CD8-positive, alpha-beta memory T cell (primary cell): ENCODE results near the gene ROM1. TPM values are rescaled to one million over a fixed set of nuclear protein-coding genes. Genes with fewer than 3 reads are reported as not detected.

Experiments used
- CTCF ChIA-PET: fragments of 350-600 bp; sonication (Branson Sonifier 250); formaldehyde crosslinking; loops from one replicate; lab custom pipeline; 2021; ENCODE audit warnings: antibody characterized with exemption; lab: Charles Lee
- POLR2A ChIA-PET: fragments of 350-600 bp; sonication (Branson Sonifier 250); formaldehyde crosslinking; loops from one replicate; lab custom pipeline; 2021; ENCODE audit warnings: antibody characterized with exemption; lab: Charles Lee
- DNase-seq, 5 donors: peaks; one replicate each; pipeline versions ENCODE4 v3.0.0 to v3.0.0-alpha.2; 2020 to 2022; ENCODE audit warnings: mixed read lengths in 1 of 5
- H3K27ac ChIP-seq: one replicate; pipeline ENCODE4 v1.7.0; 2013; ENCODE audit warnings: low read depth, mild to moderate bottlenecking, low read length, moderate library complexity
- H3K27me3 ChIP-seq: 2 replicates; pipeline ENCODE4 v1.7.0; 2013; ENCODE audit warnings: low read length, mild to moderate bottlenecking; ENCODE audit not compliant: insufficient read depth, poor library complexity, severe bottlenecking
- H3K36me3 ChIP-seq: 2 replicates; pipeline ENCODE4 v1.7.0; 2013; ENCODE audit warnings: mild to moderate bottlenecking, low read length, moderate library complexity; ENCODE audit not compliant: insufficient read depth
- H3K4me1 ChIP-seq: 2 replicates; pipeline ENCODE4 v1.7.0; 2013; ENCODE audit warnings: mild to moderate bottlenecking, low read length, moderate library complexity; ENCODE audit not compliant: insufficient read depth
- H3K4me3 ChIP-seq: 2 replicates; pipeline ENCODE4 v1.7.0; 2013; ENCODE audit warnings: mild to moderate bottlenecking, low read length
- H3K9me3 ChIP-seq: 2 replicates; pipeline ENCODE4 v1.7.0; 2013; ENCODE audit warnings: mild to moderate bottlenecking, low read length
- H3K27ac Mint-ChIP-seq, 8 donors: one replicate each; pipeline ENCODE4 v1.8.0; 2020 to 2021; ENCODE audit warnings: mixed read lengths in 8 of 8, mild to moderate bottlenecking in 6 of 8, inconsistent platforms in 3 of 8, moderate library complexity in 3 of 8
- H3K27me3 Mint-ChIP-seq, 2 donors: one replicate each; pipeline ENCODE4 v1.8.0; 2020 to 2021; ENCODE audit warnings: mixed read lengths in 2 of 2, mild to moderate bottlenecking in 1 of 2, moderate library complexity in 1 of 2
- H3K36me3 Mint-ChIP-seq, 3 donors: one replicate each; pipeline ENCODE4 v1.8.0; 2020 to 2021; ENCODE audit warnings: mixed read lengths in 3 of 3, inconsistent platforms in 1 of 3, mild to moderate bottlenecking in 1 of 3
- H3K4me1 Mint-ChIP-seq, 3 donors: one replicate each; pipeline ENCODE4 v1.8.0; 2020 to 2021; ENCODE audit warnings: mixed read lengths in 3 of 3, inconsistent platforms in 1 of 3, mild to moderate bottlenecking in 1 of 3
- H3K4me3 Mint-ChIP-seq, 7 donors: one replicate each; pipeline ENCODE4 v1.8.0; 2020 to 2021; ENCODE audit warnings: mixed read lengths in 7 of 7, mild to moderate bottlenecking in 6 of 7, moderate library complexity in 4 of 7, inconsistent platforms in 2 of 7
- H3K9me3 Mint-ChIP-seq, 5 donors: one replicate each; pipeline ENCODE4 v1.8.0; 2020 to 2022; ENCODE audit warnings: mixed read lengths in 5 of 5, mild to moderate bottlenecking in 3 of 5, moderate library complexity in 2 of 5, inconsistent platforms in 1 of 5
- polyA plus RNA-seq: library from polyadenylated mRNA; unstranded; fragments of 300-500 nt; fragmentation: Illumina TruSeq; gene quantifications from one replicate; pipeline ENCODE4 v1.2.3, GENCODE V29; 2021
- total RNA-seq, 2 experiments: library from RNA; stranded (reverse); gene quantifications; one replicate each; pipeline ENCODE4 v1.2.3, GENCODE V29; 2021

Gene ROM1
- total and polyA plus RNA-seq, 3 experiments from 2014 or later = 1.7 to 5.3 (median 4.9) TPM

GRCh38 chr11:62645946-62646824, 33.1 kb downstream of the ROM1 start, which contains the start of gene GANAB:
Gene GANAB, minus strand, starts transcription at chr11:62646613. Its CDS starts 14 bp downstream, at chr11:62646599.
- peak within 1 kb of the TSS; percentile 88 to 99 (median 98) for H3K27ac Mint-ChIP-seq
- Histone ChIP-seq H3K4me1 (peaks cover 24% of the 10 kb centered on the region), H3K27me3 (no peaks in the 10 kb centered on the region), H3K36me3 (peaks cover 14% of the 10 kb centered on the region), H3K27ac (peak within 1 kb of the TSS; percentile 77), H3K9me3 (no peaks in the 10 kb centered on the region), H3K4me3 (peak within 1 kb of the TSS; percentile 75)
- CTCF ChIA-PET = interaction anchor here (0.6 to 2.1 kb wide), 6 partner anchors 9 to 898 kb away, joined by 3 to 8 read pairs (median 6); partner anchors contain the start of genes B3GAT3, C11orf98, CSKMT and LBHD1
- POLR2A ChIA-PET = interaction anchor here (0.5 to 2.5 kb wide), 19 partner anchors 8 to 235 kb away, joined by 3 to 17 read pairs (median 4); partner anchors contain the start of genes B3GAT3, C11orf98, CSKMT and GNG3
- H3K36me3 Mint-ChIP-seq = peaks cover 0 to 53% (median 3%) of the 10 kb centered on the region in 3 donors
- peak within 1 kb of the TSS; percentile 89 to 97 (median 96) for H3K4me3 Mint-ChIP-seq
- no peaks in the 10 kb centered on the region for H3K9me3 Mint-ChIP-seq
- peaks cover 19 to 40% (median 25%) of the 10 kb centered on the region in 3 donors for H3K4me1 Mint-ChIP-seq
- H3K27me3 Mint-ChIP-seq = no peaks in the 10 kb centered on the region
- peak; percentile 96 to 99 (median 98) for DNase-seq

- Histone ChIP-seq H3K4me1 (peaks cover 26% of the 10 kb centered on the region), H3K4me3 (peak overlapping the region; percentile 11), H3K27me3 (no peaks in the 10 kb centered on the region), H3K36me3 (peaks cover 14% of the 10 kb centered on the region), H3K27ac (peak overlapping the region; percentile 47), H3K9me3 (no peaks in the 10 kb centered on the region)
- Mint-ChIP-seq H3K27ac (peak overlapping the region; percentile 88 to 99 (median 98)), H3K27me3 (no peaks in the 10 kb centered on the region), H3K4me1 (peaks cover 20 to 44% (median 31%) of the 10 kb centered on the region in 3 donors), H3K4me3 (peak overlapping the region; percentile 89 to 97 (median 96)), H3K9me3 (no peaks in the 10 kb centered on the region), H3K36me3 (peaks cover 0 to 50% (median 3%) of the 10 kb centered on the region in 3 donors)
- ChIA-PET CTCF (interaction anchor here (0.6 to 2.1 kb wide), 6 partner anchors 8 to 897 kb away, joined by 3 to 8 read pairs (median 4); partner anchors contain the start of genes C11orf98, CSKMT, LBHD1 and UQCC3), POLR2A (interaction anchor here (0.6 to 2.5 kb wide), 16 partner anchors 8 to 234 kb away, joined by 3 to 17 read pairs (median 7); partner anchors contain the start of genes B3GAT3, C11orf98, CSKMT and GNG3)
- no peak for DNase-seq
Observed at GRCh38 chr11:62646825-62647608, 34.0 kb downstream of the ROM1 start.

- H3K36me3 Mint-ChIP-seq = peaks cover 0 to 49% (median 3%) of the 10 kb centered on the region in 3 donors
- H3K4me1 Mint-ChIP-seq = peaks cover 24 to 48% (median 37%) of the 10 kb centered on the region in 3 donors
Observed at GRCh38 chr11:62647609-62648005, 34.5 kb downstream of the ROM1 start.

GRCh38 chr11:62648185-62648966, 35.3 kb downstream of the ROM1 start:
- H3K27ac ChIP-seq = no peak overlapping the region
- Mint-ChIP-seq H3K4me3 (no peak overlapping the region), H3K9me3 (no peaks in the 10 kb centered on the region), H3K27me3 (peaks cover 0 to 1% of the 10 kb centered on the region in 2 donors), H3K36me3 (peaks cover 0 to 49% (median 3%) of the 10 kb centered on the region in 3 donors), H3K4me1 (peaks cover 28 to 48% (median 41%) of the 10 kb centered on the region in 3 donors), H3K27ac (peak overlapping the region in 1 of 8 donors; percentile 83)
- H3K4me1 ChIP-seq = peaks cover 33% of the 10 kb centered on the region
- no peaks in the 10 kb centered on the region for H3K9me3 ChIP-seq
- ChIA-PET POLR2A (interaction anchor here (1.0 to 2.1 kb wide), 2 partner anchors 17 to 24 kb away, joined by 3 to 10 read pairs; partner anchors contain the start of genes C11orf98, CSKMT and LBHD1), CTCF (interaction anchor here (0.6 to 2.3 kb wide), 6 partner anchors 16 to 287 kb away, joined by 3 to 11 read pairs (median 5); partner anchors contain the start of genes C11orf98, CSKMT, MTA2 and TUT1)
- no peak for DNase-seq
- H3K4me3 ChIP-seq = no peak overlapping the region
- H3K36me3 ChIP-seq = peaks cover 11% of the 10 kb centered on the region
- no peaks in the 10 kb centered on the region for H3K27me3 ChIP-seq

More at GRCh38 chr11:62647609-62648005, 34.5 kb downstream of the ROM1 start:
- Histone ChIP-seq H3K27me3 (no peaks in the 10 kb centered on the region), H3K27ac (no peak overlapping the region), H3K4me1 (peaks cover 32% of the 10 kb centered on the region), H3K36me3 (peaks cover 13% of the 10 kb centered on the region), H3K9me3 (no peaks in the 10 kb centered on the region), H3K4me3 (no peak overlapping the region)
- Mint-ChIP-seq H3K27ac (no peak overlapping the region), H3K4me3 (no peak overlapping the region), H3K27me3 (no peaks in the 10 kb centered on the region), H3K9me3 (no peaks in the 10 kb centered on the region)
- DNase-seq = no peak
- POLR2A ChIA-PET = interaction anchor here (1.1 to 2.5 kb wide), 4 partner anchors 18 to 107 kb away, joined by 3 to 17 read pairs (median 13); partner anchors contain the start of genes B3GAT3, C11orf98, CSKMT and TUT1
- CTCF ChIA-PET = interaction anchor here (0.7 to 2.1 kb wide), 4 partner anchors 17 to 56 kb away, joined by 3 to 11 read pairs (median 5); partner anchors contain the start of genes LBHD1, TUT1 and UQCC3

GRCh38 chr11:62648967-62649364, 35.9 kb downstream of the ROM1 start:
- POLR2A ChIA-PET = interaction anchor here (1.0 to 2.1 kb wide), 2 partner anchors 16 to 23 kb away, joined by 3 to 10 read pairs; partner anchors contain the start of genes C11orf98, CSKMT and LBHD1
- H3K4me1 Mint-ChIP-seq = peaks cover 31 to 51% (median 45%) of the 10 kb centered on the region in 3 donors

GRCh38 chr11:62649486-62649885, 36.4 kb downstream of the ROM1 start:
- peaks cover 33% of the 10 kb centered on the region for H3K4me1 ChIP-seq
- H3K27ac ChIP-seq = no peak overlapping the region
- ChIA-PET POLR2A (interaction anchor here (1.0 to 2.1 kb wide), 3 partner anchors 15 to 22 kb away, joined by 3 to 10 read pairs (median 7); partner anchors contain the start of genes C11orf98, CSKMT and LBHD1), CTCF (interaction anchor here (1.1 to 2.3 kb wide), 6 partner anchors 13 to 225 kb away, joined by 3 to 11 read pairs (median 3); partner anchors contain the start of genes C11orf98, CSKMT and TUT1)
- Mint-ChIP-seq H3K9me3 (peaks cover 0 to 3% (median 0%) of the 10 kb centered on the region in 5 donors), H3K27ac (peak overlapping the region in 3 of 8 donors; percentile 54 to 83 (median 58)), H3K27me3 (peaks cover 0 to 7% of the 10 kb centered on the region in 2 donors), H3K36me3 (peaks cover 0 to 46% (median 3%) of the 10 kb centered on the region in 3 donors), H3K4me1 (peaks cover 29 to 50% (median 40%) of the 10 kb centered on the region in 3 donors), H3K4me3 (peak overlapping the region in 1 of 7 donors; percentile 60)
- H3K9me3 ChIP-seq = no peaks in the 10 kb centered on the region
- H3K4me3 ChIP-seq = no peak overlapping the region
- DNase-seq = no peak
- peaks cover 11% of the 10 kb centered on the region for H3K36me3 ChIP-seq
- H3K27me3 ChIP-seq = no peaks in the 10 kb centered on the region

More at GRCh38 chr11:62648967-62649364, 35.9 kb downstream of the ROM1 start:
- Mint-ChIP-seq H3K36me3 (peaks cover 0 to 51% (median 3%) of the 10 kb centered on the region in 3 donors), H3K27ac (peak overlapping the region in 3 of 8 donors; percentile 29 to 83 (median 43)), H3K4me3 (peak overlapping the region in 1 of 7 donors; percentile 60), H3K27me3 (peaks cover 0 to 4% of the 10 kb centered on the region in 2 donors), H3K9me3 (peaks cover 0 to 3% (median 0%) of the 10 kb centered on the region in 5 donors)
- no peaks in the 10 kb centered on the region for H3K27me3 ChIP-seq
- no peaks in the 10 kb centered on the region for H3K9me3 ChIP-seq
- H3K36me3 ChIP-seq = peaks cover 11% of the 10 kb centered on the region
- H3K4me3 ChIP-seq = no peak overlapping the region
- H3K4me1 ChIP-seq = peaks cover 33% of the 10 kb centered on the region
- no peak for DNase-seq
- no peak overlapping the region for H3K27ac ChIP-seq
- CTCF ChIA-PET = interaction anchor here (1.1 to 2.3 kb wide), 6 partner anchors 14 to 224 kb away, joined by 3 to 11 read pairs (median 5); partner anchors contain the start of genes C11orf98, CSKMT, MTA2 and TUT1
